GM21786 (cell line): ENCODE measurements around the gene MUC5B.
A peak's percentile ranks its signal among the peaks of the same experiment; 100 is the strongest.
"Not testable (repeated sequence)": the region's sequence is repeated elsewhere in the genome, so short reads cannot be mapped to it uniquely, and the experiment has no call there.

Experiments used
- ATAC-seq: cut with Tn5 transposase; IDR thresholded peaks from one replicate; pipeline ENCODE4 v1.9.1; 2021; ENCODE audit not compliant: unreplicated experiment

The MUC5B gene

GRCh38 chr11:1260620-1261019 lies 37.8 kb downstream of the MUC5B start:
- no peak for ATAC-seq

GRCh38 chr11:1261241-1262071 lies 38.6 kb downstream of the MUC5B start:
- ATAC-seq, result no peak

GRCh38 chr11:1262172-1263006 lies 39.5 kb downstream of the MUC5B start:
- peak; percentile 76 for ATAC-seq

DNA sequence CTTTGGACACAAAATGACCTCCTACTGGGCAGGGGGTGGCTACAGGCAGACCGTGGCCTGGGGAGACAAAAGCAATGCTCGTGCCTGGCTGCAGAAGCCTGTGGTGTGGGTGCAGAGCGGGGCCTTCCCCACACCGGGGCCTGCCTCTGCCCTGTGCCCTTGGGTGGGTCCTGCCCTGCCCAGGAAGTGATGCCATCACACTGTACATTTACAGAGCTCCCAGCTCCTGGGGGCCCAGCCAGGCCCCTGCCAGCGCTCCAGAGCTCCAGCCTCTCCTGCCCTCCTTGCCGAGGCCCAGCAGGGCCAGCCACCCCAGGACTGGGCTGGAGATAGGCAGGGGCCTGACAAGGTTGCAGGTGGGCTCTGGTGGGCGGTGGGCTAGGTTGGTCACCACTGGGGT lies 40.1 kb downstream of the MUC5B start:
- ATAC-seq, result peak; percentile 33

- ATAC-seq, result not testable (repeated sequence)
Observed at GRCh38 chr11:1264444-1264843, 41.6 kb downstream of the MUC5B start.

DNA sequence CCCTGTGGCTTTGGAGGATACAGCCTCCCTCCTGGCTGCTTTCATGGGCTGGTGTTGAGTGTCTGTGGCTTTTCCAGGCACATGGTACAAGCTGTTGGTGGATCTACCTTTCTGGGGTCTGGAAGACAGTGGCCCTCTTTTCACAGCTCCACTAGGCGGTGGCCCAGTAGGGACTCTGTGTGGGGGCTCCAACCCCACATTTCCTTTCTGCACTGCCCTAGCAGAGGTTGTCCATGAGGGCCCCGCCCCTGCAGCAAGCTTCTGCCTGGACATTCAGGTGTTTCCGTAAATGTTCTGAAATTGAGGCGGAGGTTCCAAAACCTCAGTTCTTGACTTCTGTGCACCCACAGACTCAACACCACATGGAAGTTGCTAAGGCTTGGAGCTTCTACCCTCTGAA lies 42.6 kb downstream of the MUC5B start:
- not testable (repeated sequence) for ATAC-seq

- ATAC-seq, result not testable (repeated sequence)
Observed at GRCh38 chr11:1266976-1267375, 44.1 kb downstream of the MUC5B start.

- no peak for ATAC-seq
Observed at GRCh38 chr11:1267441-1268100, 44.7 kb downstream of the MUC5B start.

DNA sequence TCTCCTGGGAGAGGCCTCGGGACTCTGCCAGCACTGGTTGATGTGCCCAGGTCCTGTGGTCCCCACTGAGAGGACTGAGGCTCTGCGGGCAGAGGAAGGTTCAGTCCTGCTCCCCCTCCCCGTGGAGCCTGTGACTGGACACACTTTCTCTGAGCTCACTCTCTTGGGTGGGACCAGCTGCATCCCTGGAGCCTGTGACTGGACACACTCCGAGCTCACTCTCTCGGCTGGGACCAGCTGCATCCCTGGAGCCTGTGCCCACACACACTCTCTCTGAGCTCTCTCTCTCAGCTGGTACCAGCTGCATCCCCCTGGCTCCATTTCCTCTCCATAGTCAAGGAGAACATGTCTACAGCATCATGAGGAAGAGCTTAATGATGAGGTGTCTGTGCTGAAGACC lies 47.1 kb downstream of the MUC5B start:
- ATAC-seq, result no peak

DNA sequence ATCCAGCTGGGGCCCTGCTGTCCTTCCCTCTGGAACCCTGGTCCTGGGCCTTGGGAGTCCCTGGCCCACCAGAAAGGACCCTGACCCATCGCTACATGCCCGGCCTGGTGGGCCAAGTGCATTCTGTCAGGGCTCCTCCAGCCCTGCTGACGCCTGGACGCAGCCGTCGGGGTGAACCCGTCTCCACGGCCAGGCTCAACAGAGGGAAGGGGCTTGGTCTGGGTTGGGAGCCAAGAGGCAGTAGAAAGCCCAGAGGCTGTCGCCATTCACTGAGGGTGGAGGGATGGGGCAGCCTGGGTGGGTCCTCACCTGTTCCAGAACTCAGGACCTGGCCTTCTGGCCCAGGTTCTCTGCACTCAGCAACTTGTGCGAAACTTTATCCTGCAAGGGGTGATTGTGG lies 47.6 kb downstream of the MUC5B start:
- ATAC-seq, result no peak

GRCh38 chr11:1271002-1271401 lies 48.1 kb downstream of the MUC5B start:
- ATAC-seq, result no peak

DNA sequence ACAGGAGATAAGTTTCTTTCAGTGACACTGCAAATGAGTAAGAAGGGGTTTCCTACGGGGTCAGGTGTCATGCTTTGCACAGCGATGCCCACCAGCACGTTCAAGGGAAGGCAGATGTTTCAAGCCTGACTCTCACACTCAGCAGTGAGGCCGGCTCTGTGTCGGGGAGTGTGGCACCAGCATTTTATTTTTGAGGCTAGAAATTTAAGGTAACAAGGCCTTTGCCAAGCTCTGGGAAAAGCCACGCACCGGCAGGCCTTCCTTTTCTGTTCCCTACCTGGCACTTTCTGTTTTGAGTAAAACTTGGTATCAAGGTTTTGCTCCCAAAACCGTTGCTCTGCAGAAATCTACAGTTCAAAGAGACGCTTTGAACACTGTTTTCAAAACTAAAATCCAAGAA lies 48.5 kb downstream of the MUC5B start:
- no peak for ATAC-seq

DNA sequence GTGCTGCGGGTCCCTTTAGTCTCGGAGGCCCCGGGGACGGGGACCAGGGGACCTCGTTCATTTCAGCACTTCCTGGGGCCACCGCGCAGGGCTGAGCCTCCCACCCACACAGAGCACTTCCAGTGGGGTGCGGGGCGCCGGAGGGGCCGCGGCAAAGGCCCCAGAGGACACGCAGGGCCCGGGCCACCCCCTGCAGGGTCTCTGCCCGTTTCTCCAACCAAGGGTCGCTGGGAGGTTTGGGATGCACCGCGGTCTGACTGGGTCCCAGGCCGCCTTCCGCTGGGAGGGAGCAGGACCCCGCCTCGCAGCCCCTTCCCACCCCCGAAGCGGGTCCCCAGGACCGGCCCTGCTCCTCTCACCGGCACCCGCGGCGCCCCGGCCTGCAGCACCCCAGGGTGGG lies 49.1 kb downstream of the MUC5B start:
- no peak for ATAC-seq

- no peak for ATAC-seq
Observed at GRCh38 chr11:1272531-1272930, 49.7 kb downstream of the MUC5B start.

GRCh38 chr11:1274501-1274900 lies 51.6 kb downstream of the MUC5B start:
- ATAC-seq, result no peak

DNA sequence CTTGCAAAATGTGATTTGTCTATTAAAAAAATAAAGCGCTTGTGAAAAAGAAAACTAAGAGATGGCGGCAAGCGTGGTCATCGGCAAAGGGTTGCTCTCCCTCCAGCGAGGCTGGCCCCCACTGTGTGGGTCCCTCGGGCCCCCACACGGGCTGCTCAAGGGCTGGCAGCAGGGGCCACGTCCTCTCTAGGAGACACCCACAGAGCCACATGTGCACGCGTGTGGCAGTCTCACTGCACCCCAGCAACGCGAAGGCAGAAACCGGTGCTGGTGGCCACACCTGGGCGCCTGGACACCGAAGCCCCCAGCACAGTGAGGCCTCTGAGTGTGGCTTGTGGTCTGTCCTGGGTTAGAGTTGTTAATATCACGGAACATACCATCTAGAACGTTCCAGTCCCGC lies 52.2 kb downstream of the MUC5B start:
- ATAC-seq, result no peak

GRCh38 chr11:1276041-1276790 lies 53.4 kb downstream of the MUC5B start:
- no peak for ATAC-seq

DNA sequence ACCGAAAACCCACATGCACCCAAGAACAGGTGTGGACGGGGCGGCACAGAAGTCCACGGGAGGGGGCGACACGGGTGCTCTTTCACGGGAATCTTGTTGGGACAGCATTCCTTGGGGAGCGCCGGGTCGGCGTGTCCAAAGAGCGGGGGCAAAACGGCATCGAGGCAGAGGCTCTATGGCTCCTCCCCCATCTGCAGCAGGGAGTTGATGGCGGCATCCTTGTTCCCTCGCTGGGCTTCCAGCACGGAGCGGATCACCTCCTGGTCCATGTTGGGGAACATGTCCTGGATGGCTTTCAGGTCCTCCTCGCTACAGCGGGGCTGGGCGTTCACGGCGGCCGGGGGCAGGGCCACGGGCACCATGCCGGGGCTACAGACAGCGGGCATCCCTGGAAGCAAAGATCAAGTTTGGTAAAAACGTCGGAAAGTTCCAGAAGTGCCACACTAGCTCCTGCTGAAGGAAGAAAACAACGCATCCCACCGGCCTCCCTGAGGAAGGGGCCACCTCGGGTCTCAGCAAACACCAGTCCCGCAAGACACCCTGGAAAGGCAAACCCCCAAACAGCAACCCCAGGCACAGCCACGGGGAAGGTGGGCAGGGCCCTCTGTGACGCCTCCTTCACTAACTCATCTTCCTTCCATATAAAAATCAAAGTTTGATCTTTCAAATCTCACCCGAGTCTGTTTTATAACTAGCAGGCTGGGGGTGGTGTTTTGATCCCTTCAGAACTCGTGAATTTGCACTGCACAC lies 54.2 kb downstream of the MUC5B start:
- ATAC-seq, result no peak

DNA sequence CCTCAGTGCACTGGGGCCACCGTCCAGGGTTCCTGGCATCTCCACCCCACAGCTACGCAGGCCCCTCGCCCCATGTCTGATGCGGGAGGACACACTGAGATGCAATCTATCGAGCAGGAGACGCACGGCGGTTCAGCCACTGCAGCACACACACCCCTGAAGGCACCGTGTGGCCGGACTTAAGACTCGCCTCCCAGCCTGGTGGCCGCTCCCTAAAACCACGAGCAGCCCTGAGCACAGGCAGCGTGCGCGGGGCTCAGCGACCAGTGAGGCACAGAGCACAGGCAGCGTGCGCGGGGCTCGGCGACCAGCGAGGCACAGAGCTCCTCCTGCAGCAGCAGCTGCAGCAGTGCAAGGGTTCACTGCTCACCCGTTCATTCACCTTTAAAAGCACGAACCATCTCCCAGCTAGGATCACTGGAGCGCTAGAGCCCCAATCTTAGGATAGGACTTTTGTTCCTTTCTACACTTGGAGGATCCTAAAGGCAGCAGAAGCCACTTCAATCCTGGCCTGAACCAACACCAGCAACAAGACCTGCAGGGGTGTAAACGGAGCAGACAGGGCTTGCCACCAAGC lies 55.2 kb downstream of the MUC5B start:
- ATAC-seq, result no peak
